Tongue (tissue), 2 donors: ENCODE results near the gene STRN. TPM values are rescaled to one million over a fixed set of nuclear protein-coding genes. Genes with fewer than 3 reads are reported as not detected.
"Not testable (repeated sequence)": the region's sequence is repeated elsewhere in the genome, so short reads cannot be mapped to it uniquely, and the experiment has no call there.

Source experiments
- DNase-seq: peaks from one replicate; pipeline ENCODE4 v3.0.0-alpha.2; 2015
- total RNA-seq: library from RNA; depleted of rRNA; stranded (reverse); fragments of >200 nt; gene quantifications from one replicate; pipeline ENCODE4 v1.2.3, GENCODE V29; 2014

The STRN gene
- total RNA-seq, 1 donor from 2014 or later = 38.1 TPM

DNA sequence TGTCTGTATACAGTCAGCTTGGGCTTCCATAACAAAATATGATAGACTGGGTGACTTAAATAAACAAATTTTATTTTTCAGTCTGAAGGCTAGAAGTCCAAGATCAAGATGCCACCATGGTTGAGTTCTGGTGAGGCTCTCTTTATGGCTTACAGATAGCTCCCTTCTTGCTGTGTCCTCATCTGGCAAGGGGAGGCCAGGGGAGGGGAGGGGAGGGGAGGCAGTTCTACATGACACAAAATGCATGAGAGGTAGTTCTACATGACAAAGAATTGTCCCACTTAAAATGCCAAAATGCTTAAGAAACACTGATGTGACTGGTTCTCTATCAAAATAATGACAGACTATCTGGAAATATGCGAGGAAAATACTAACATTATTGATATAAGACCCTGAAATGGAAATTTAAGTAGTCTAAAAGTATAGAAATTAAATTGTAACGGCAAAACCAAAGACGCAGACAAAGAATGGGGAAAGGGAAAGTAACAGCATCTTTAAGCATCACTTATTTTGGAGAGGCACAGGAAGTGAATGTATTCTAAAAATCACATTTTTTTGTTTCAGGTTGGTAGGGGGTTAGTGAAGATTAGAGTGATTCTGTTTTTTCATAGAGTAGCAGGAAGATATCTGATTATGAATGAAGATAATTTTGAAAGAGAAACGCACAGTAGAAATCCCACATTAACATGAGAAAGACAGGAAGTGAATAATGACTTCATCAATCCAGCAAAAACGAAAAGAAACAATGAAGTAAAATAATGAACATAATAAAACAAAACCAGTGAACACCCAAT, 131.4 kb downstream of the STRN start:
- DNase-seq = no peak

DNA sequence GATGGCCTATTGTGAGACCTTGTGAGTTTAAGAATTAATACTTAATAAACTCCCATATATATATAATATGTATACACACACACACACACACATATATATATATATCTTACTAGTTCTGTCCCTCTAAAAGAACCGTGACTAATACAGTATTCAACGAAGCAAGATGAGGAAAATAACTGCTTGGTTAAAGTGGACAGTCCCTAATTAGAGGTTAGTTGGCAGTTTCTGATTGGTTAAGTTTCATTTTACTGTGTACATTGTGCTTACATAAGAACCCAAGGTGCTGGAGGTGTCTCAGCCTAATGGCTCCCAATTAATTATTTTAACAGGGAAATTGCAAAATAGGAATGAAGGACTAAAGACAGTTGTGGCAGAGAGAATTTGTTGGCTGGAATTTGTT, 132.1 kb downstream of the STRN start:
- DNase-seq = no peak

DNA sequence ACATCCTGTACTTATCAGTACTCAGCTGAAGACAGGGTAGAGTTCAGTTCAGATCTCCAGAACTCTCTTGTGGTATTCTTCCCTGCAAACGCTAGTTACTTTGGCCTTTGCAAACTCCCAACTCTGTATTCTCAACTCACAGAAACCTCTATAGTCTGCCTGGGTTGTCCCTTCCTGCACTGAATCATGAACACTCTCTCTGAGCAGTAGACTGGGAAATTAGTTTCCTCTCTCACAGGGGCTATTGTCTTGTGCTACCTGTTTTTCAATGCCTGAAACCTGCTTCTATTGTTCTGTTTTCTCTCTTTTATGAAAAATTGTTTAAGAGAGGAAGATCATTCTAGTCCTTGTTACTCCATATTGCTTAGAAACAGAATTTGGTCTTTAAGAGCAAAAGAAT, 135.2 kb downstream of the STRN start:
- no peak for DNase-seq

- not testable (repeated sequence) for DNase-seq
Measured at GRCh38 chr2:36824683-36825082, 141.7 kb downstream of the STRN start.

GRCh38 chr2:36824273-36824672, 142.1 kb downstream of the STRN start:
- DNase-seq = no peak

DNA sequence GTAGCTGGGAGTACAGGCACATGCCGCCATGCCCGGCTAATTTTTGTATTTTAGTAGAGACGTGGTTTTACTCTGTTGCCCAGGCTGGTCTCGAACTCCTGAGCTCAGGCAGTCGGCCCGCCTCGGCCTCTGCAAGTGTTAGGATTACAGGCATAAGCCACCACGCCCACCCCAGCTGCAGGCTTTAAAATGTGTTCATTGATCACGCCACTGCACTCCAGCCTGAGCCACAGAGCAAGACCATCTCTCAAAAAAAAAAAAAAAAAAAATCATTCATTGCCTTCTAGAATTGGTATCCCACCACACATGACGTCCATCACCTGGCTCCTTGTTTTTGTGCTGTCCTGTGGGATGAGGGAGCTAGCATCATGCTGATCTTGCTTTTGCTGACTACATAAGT, 142.5 kb downstream of the STRN start:
- DNase-seq = no peak

DNA sequence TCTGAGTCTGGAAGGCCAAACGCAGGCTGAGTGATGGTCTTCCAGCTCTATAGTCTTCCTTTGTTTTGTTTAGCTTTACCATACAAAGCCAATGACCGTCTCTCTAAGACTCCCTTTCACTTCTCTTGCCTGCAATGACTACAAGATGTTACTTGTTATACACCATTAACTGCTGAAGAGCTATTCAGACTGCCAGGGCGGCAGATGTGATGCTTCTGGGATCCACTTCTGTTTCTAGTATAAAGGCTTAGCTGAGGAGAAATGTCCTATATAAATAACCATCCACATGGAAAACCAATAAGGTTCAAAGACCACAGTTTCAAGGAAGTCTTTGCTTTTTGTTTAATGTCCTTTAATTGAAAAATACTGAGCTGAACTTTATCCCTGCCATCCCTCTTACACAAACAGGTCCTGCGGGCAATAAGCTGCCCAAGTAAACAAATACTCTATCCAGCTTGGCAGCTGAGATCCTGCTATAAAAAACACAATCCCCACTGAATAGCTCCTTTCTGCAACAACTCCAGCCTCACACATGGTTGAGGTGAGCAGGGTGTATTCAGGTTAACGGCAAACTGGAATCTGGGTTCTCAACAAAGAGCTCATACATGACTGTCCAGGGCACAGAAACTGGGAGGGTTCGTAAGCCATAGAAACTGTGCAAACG, 145.3 kb downstream of the STRN start:
- peak; percentile 11 for DNase-seq

DNA sequence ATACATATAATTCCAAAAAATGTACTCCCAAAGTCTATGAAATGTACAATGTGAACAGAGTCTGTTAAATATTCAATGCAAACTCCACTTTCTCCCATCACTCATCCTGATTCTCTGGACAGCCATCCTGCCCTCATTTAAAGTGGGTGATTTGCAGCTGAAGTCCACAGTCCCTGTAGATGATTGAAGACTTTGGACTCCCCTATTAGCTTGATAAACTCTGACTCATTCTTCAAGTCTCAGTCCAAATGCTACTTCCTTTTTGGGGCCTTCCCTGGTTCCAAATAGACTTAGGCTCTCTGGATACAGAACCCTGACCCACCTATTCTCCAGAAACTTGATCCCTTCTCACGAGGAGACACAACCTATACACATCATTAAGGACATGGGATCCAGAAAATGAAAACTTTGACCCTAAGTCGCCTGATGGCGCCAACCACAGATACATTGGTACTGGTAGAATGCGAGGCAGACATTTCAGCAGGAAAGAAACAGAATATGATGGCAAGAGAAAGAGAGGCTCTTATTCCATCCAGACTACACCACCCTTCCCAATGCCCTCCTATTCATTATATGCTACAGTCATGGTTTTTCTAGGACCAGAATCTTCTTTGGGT, 147.1 kb downstream of the STRN start:
- DNase-seq = no peak

DNA sequence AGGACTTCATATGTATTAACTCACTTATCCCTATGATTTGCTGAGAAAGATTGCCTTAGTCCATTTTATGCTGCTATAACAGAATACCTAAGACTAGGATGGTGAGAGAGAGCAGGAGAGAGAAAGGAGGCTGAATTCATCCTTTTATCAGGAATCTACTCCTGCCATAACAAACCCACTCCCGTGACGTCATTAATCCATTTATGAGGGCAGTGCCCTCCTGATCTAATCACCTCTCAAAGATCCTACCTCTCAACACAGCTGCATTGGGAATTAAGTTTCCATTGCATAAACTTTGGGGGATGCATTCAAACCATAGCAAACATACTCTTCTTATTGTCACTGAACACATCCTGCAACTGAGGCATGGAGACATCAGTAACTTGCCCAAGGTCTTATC, 147.8 kb downstream of the STRN start:
- DNase-seq = no peak

DNA sequence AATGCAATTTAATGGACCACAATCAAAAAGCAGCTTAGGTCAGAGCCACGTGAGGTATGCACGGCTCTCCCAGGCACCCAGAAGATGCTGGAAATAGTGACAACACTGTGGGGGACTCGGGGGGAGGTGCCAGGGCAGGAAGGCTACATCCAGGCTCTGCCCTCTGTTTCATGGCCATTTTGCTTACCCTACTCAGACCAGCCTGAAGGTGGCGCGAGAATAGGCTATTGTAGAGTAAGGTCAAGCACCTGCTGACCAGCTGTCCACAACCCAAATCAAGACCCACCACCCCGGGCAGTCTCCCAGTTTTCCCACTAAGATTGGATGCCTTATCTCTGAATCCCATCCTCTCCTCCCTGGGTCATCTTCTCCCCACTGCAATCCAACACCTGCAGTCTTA, 154.1 kb downstream of the STRN start:
- DNase-seq = no peak

GRCh38 chr2:36811071-36811470, 155.3 kb downstream of the STRN start:
- DNase-seq = no peak

GRCh38 chr2:36809069-36809445, 157.3 kb downstream of the STRN start:
- no peak for DNase-seq

GRCh38 chr2:36808386-36809068, 157.8 kb downstream of the STRN start:
- DNase-seq = no peak

DNA sequence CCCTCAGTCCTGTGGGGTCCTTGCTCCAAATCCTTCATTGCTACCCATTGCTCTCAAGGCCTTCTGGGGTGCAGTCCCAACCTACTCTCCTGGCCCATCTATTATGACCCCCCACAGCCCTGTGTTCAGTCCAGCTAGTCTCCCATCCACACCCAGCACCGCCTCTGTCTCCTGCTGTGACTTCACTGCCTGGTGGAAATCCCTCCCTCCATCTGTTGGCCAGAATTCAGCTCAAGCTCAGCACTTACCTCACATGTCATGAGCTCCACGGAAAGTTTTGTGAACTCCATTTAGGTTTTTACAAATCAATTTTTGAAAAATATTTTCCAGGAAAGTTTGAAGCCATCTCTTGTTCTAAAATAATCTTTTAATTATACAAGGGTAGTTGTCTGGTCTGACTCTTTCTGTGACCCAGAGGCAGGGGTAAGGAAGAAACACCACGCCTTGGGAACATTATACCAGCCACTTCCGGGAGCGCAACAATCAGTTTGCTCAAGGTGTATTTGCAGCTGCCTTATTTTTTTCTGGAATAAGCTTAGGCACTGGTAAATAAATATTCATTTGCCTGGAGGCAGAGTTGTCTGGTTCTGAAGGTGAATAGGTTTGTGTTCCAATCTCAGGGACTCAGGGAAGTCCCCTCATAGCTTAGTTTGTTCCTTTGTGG, 159.0 kb downstream of the STRN start:
- DNase-seq = no peak

GRCh38 chr2:36805635-36806224, 160.6 kb downstream of the STRN start:
- DNase-seq = no peak

DNA sequence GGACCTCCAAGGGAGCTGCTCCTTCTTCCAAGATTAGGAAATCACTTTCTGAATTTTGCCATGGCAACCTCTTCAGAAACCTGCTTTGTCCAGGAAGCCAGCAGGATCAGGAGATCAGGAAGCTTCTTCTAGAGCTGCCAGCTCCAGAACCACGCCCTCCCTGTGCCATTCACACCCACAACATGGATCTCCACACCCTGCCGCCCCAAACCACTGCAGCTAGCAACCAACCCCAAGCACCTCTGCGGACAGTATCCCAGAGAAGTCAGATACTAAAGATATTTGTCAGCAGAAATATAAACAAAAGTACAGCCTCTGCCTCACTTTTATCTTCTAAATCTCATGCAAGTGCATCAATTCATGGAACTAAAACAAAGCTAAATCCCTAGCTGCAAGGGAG, 163.4 kb downstream of the STRN start:
- DNase-seq = no peak

DNA sequence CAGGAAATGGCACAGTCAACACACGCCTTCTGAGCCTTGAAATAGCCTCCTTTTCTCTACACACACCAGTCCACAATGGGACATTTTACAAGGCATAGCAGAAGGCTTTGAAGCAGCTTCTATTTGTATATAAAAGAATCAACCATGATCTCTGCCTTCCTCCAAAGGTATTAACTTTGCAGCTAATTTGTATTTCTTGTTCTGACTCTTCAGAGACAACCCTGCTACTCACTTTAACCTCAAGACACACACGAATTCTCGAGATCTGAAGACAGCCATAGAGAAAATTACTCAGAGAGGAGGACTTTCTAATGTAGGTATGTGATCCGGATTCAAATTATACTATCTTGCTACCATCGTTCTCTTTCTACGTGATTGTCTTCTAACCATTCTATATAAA, 165.2 kb downstream of the STRN start:
- DNase-seq = no peak

DNA sequence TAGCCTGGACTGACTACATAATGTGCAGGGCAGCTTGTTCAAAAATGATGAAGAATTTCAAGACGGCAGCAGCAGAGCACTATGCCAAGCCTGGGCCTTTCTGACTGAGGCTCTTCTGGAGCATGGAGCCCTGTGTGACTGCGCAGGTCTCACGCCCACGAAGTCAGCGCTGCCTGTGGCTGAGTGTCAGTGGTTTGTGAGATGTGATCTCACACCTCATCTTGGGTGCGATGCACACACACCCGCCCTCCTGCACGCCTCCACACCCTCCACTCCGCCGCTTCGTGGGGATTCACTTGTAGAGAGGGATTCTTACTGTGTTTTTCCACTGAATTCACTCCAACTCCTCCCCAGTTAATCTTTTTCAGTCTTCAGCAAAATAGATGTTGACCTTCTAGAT, 166.0 kb downstream of the STRN start:
- no peak for DNase-seq

GRCh38 chr2:36798724-36799123, 167.6 kb downstream of the STRN start:
- no peak for DNase-seq

GRCh38 chr2:36797324-36798070, 168.8 kb downstream of the STRN start:
- no peak for DNase-seq
